HepG2 (cell line): Measurements from ENCODE around the gene NRSN2. TPM values are rescaled to one million over a fixed set of nuclear protein-coding genes. Genes with fewer than 3 reads are reported as not detected.

ENCODE experiments used
- ELF1 ChIP-seq: sonication (generic); formaldehyde crosslinking; IDR thresholded peaks from 2 replicates; pipeline ENCODE4 v1.4.0; 2020; ENCODE audit warnings: missing genetic modification reagents
- ETV6 ChIP-seq: sonication (generic); formaldehyde crosslinking; conservative IDR thresholded peaks from 2 replicates; pipeline ENCODE4 v1.4.0; 2020; ENCODE audit warnings: missing genetic modification reagents
- FOSL2 ChIP-seq: sonication (generic); formaldehyde crosslinking; IDR thresholded peaks from 2 replicates; pipeline ENCODE4 v1.4.0; 2020; ENCODE audit warnings: missing genetic modification reagents
- FOXM1 ChIP-seq: sonication (generic); formaldehyde crosslinking; IDR thresholded peaks from 2 replicates; pipeline ENCODE4 v1.5.0; 2020; ENCODE audit warnings: missing genetic modification reagents
- GABPA ChIP-seq, 2 experiments: IDR thresholded peaks; 2 replicates each; pipeline ENCODE4 v1.6.1; 2011 to 2016; ENCODE audit warnings: low read depth in 2 of 2, low read length in 1 of 2, missing biosample characterization in 1 of 2, missing genetic modification characterization in 1 of 2
- HNF4G ChIP-seq, 2 experiments: sonication (generic) in 1 of 2; formaldehyde crosslinking in 1 of 2; IDR thresholded peaks; 2 replicates each; pipeline versions ENCODE4 v1.4.0 to v1.6.1; 2011 to 2020; ENCODE audit warnings: borderline replicate concordance in 2 of 2, low read depth in 2 of 2, mild to moderate bottlenecking in 2 of 2, low read length in 1 of 2, missing genetic modification reagents in 1 of 2, moderate library complexity in 1 of 2
- HOXA9 ChIP-seq: sonication (generic); formaldehyde crosslinking; IDR thresholded peaks from 2 replicates; pipeline ENCODE4 v1.8.1; 2022; ENCODE audit warnings: missing genetic modification reagents, mild to moderate bottlenecking, moderate library complexity, borderline replicate concordance
- IKZF4 ChIP-seq: sonication (generic); formaldehyde crosslinking; IDR thresholded peaks from 2 replicates; pipeline ENCODE4 v1.5.1; 2020; ENCODE audit warnings: borderline replicate concordance, mild to moderate bottlenecking, low read depth, missing genetic modification reagents; ENCODE audit errors: not compliant biosample characterization
- NFATC3 ChIP-seq: sonication (generic); formaldehyde crosslinking; IDR thresholded peaks from 2 replicates; pipeline ENCODE4 v1.5.1; 2020; ENCODE audit warnings: mild to moderate bottlenecking, missing genetic modification reagents
- PLRG1 ChIP-seq: fragments of 450-650 bp; conservative IDR thresholded peaks from 2 replicates; pipeline ENCODE4 v1.6.1; 2016
- SAP130 ChIP-seq: IDR thresholded peaks from 2 replicates; pipeline ENCODE4 v1.6.1; 2016; ENCODE audit warnings: low read depth
- SMYD3 ChIP-seq: sonication (generic); formaldehyde crosslinking; IDR thresholded peaks from 2 replicates; pipeline ENCODE4 v1.8.1; 2023; ENCODE audit warnings: mild to moderate bottlenecking, missing genetic modification reagents
- SSRP1 ChIP-seq: IDR thresholded peaks from 2 replicates; pipeline ENCODE4 v1.6.1; 2016; ENCODE audit warnings: control low read depth
- TBX3 ChIP-seq: fragments of 450-650 bp; IDR thresholded peaks from 2 replicates; pipeline ENCODE4 v1.6.1; 2017; ENCODE audit warnings: antibody characterized with exemption, mild to moderate bottlenecking, inconsistent platforms, borderline replicate concordance
- TCF7L2 ChIP-seq: IDR thresholded peaks from 2 replicates; pipeline ENCODE4 v1.6.1; 2011; ENCODE audit warnings: mild to moderate bottlenecking, low read depth, low read length, moderate library complexity
- U2AF2 ChIP-seq: fragments of 200-400 bp; formaldehyde crosslinking; IDR thresholded peaks from 2 replicates; pipeline ENCODE4 v1.6.1; 2017; ENCODE audit warnings: low read depth, mild to moderate bottlenecking, low read length
- ZBTB21 ChIP-seq: sonication (generic); formaldehyde crosslinking; IDR thresholded peaks from 2 replicates; pipeline ENCODE4 v1.4.0; 2020; ENCODE audit warnings: missing genetic modification reagents
- ZNF34 ChIP-seq: sonication (generic); formaldehyde crosslinking; IDR thresholded peaks from 2 replicates; pipeline ENCODE4 v1.4.0; 2020; ENCODE audit warnings: mild to moderate bottlenecking, missing genetic modification reagents, borderline replicate concordance
- ZNF503 ChIP-seq: sonication (generic); formaldehyde crosslinking; IDR thresholded peaks from 2 replicates; pipeline ENCODE4 v1.4.0; 2020; ENCODE audit warnings: missing genetic modification reagents
- ZNF550 ChIP-seq: sonication (generic); formaldehyde crosslinking; IDR thresholded peaks from 2 replicates; pipeline ENCODE4 v1.4.0; 2020; ENCODE audit warnings: mild to moderate bottlenecking, missing genetic modification reagents, borderline replicate concordance
- ZNF564 ChIP-seq: sonication (generic); formaldehyde crosslinking; IDR thresholded peaks from 2 replicates; pipeline ENCODE4 v1.8.1; 2023; ENCODE audit warnings: mild to moderate bottlenecking, missing genetic modification reagents
- ZNF713 ChIP-seq: sonication (generic); formaldehyde crosslinking; IDR thresholded peaks from 2 replicates; pipeline ENCODE4 v1.4.0; 2020; ENCODE audit warnings: mild to moderate bottlenecking, missing genetic modification reagents
- ZNF766 ChIP-seq: sonication (generic); formaldehyde crosslinking; IDR thresholded peaks from 2 replicates; pipeline ENCODE4 v1.5.0; 2020; ENCODE audit warnings: missing genetic modification reagents, borderline replicate concordance
- ZSCAN25 ChIP-seq: sonication (generic); formaldehyde crosslinking; IDR thresholded peaks from 2 replicates; pipeline ENCODE4 v1.8.0; 2022; ENCODE audit warnings: mild to moderate bottlenecking, missing genetic modification reagents
- polyA plus RNA-seq, 8 experiments: library from polyadenylated mRNA; depleted of rRNA in 3 of 8; stranded (reverse) in 7 of 8; unstranded in 1 of 8; fragments of >200 nt; fragmentation: Illumina TruSeq in 4 of 8; extraction: Trizol in 4 of 8; gene quantifications; 2 replicates each; pipeline versions ENCODE4 v1.2.1 to v1.2.3, GENCODE V29; 2011 to 2016; ENCODE audit warnings: low read depth in 4 of 8, missing spikeins in 1 of 8, mixed read lengths in 1 of 8; ENCODE audit not compliant: insufficient read depth in 1 of 8
- total RNA-seq, 5 experiments: library from RNA; depleted of rRNA; stranded (reverse); fragments of >200 nt; fragmentation: Illumina TruSeq; extraction: Trizol; gene quantifications; 2 replicates each; pipeline ENCODE4 v1.2.3, GENCODE V29; 2016; ENCODE audit warnings: low read depth in 1 of 5
- TF ChIP-seq, protein P1 (sequence below): sonication (generic); formaldehyde crosslinking; conservative IDR thresholded peaks from 2 replicates; pipeline ENCODE4 v1.8.0; 2022; ENCODE audit warnings: low read depth, missing genetic modification reagents

The NRSN2 gene
- total and polyA plus RNA-seq, 2 of the 13 experiments (the other 11 are each of a cell fraction or from before 2014, with no cell fraction given), result 32.3 to 49.4 TPM

GRCh38 chr20:348972-349841, 2.3 kb downstream of the NRSN2 start (continued):
- TF ChIP-seq ZNF34 (0 out of 2 replicates have a peak, but pooled peaks have one; percentile 24), ZBTB21 (CRISPR knock-in tag) (no peak), ETV6 (CRISPR knock-in tag) (0 out of 2 replicates have a peak, but pooled peaks have one; percentile 29), SAP130 (CRISPR knock-in tag) (peak; percentile 80), FOXM1 (CRISPR knock-in tag) (no peak), HNF4G (IDR thresholded peaks at IDR 0.05; ENCODE audit: borderline replicate concordance, low read depth, low read length) (no peak), HNF4G (CRISPR knock-in tag; IDR thresholded peaks at IDR 0.05; ENCODE audit: borderline replicate concordance, low read depth) (peak; percentile 63; the same call in 1 of the 2 replicates), TBX3 (peak; percentile 59; the same call in 1 of the 2 replicates), NFATC3 (CRISPR knock-in tag) (no peak), HOXA9 (CRISPR knock-in tag) (no peak), PLRG1 (no peak), GABPA (IDR thresholded peaks at IDR 0.05; ENCODE audit: low read depth, low read length) (0 out of 2 replicates have a peak, but pooled peaks have one; percentile 27), GABPA (CRISPR knock-in tag; IDR thresholded peaks at IDR 0.05; ENCODE audit: low read depth) (peak; percentile 68), FOSL2 (CRISPR knock-in tag) (peak; percentile 33; the same call in 1 of the 2 replicates), U2AF2 (no peak), ZNF550 (CRISPR knock-in tag) (0 out of 2 replicates have a peak, but pooled peaks have one; percentile 81), ZSCAN25 (CRISPR knock-in tag) (no peak), TCF7L2 (no peak), ELF1 (CRISPR knock-in tag) (peak; percentile 60; the same call in 1 of the 2 replicates), ZNF564 (CRISPR knock-in tag) (no peak), SSRP1 (CRISPR knock-in tag) (peak; percentile 46; the same call in 1 of the 2 replicates), ZNF503 (CRISPR knock-in tag) (0 out of 2 replicates have a peak, but pooled peaks have one; percentile 56), ZNF766 (CRISPR knock-in tag) (no peak), IKZF4 (CRISPR knock-in tag) (no peak), SMYD3 (CRISPR knock-in tag) (0 out of 2 replicates have a peak, but pooled peaks have one; percentile 57), ZNF713 (CRISPR knock-in tag) (no peak)
- TF ChIP-seq, protein P1, sequence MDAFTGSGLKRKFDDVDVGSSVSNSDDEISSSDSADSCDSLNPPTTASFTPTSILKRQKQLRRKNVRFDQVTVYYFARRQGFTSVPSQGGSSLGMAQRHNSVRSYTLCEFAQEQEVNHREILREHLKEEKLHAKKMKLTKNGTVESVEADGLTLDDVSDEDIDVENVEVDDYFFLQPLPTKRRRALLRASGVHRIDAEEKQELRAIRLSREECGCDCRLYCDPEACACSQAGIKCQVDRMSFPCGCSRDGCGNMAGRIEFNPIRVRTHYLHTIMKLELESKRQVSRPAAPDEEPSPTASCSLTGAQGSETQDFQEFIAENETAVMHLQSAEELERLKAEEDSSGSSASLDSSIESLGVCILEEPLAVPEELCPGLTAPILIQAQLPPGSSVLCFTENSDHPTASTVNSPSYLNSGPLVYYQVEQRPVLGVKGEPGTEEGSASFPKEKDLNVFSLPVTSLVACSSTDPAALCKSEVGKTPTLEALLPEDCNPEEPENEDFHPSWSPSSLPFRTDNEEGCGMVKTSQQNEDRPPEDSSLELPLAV (CRISPR knock-in tag), result no peak
